COLO829 (cell line): ENCODE results near the gene GSN.

Experiments
- DNase-seq: peaks from one replicate; pipeline ENCODE4 v3.0.0; 2012; ENCODE audit warnings: low spot score

The GSN gene

GRCh38 chr9:121273064-121273775, 5.3 kb downstream of the GSN start:
- no peak for DNase-seq

GRCh38 chr9:121274851-121275250, 6.9 kb downstream of the GSN start:
- no peak for DNase-seq

GRCh38 chr9:121275781-121276658, 8.1 kb downstream of the GSN start:
- DNase-seq, result no peak

GRCh38 chr9:121277026-121277425, 9.1 kb downstream of the GSN start:
- no peak for DNase-seq

GRCh38 chr9:121277518-121278295, 9.7 kb downstream of the GSN start:
- no peak for DNase-seq

- peak; percentile 90 for DNase-seq
These were observed 10.7 kb downstream of the GSN start for GRCh38 chr9:121278477-121279261.

GRCh38 chr9:121279776-121280388, 11.9 kb downstream of the GSN start:
- DNase-seq, result no peak

- no peak for DNase-seq
These were observed 13.0 kb downstream of the GSN start for GRCh38 chr9:121280715-121281613.

- DNase-seq, result no peak
These were observed 13.8 kb downstream of the GSN start for GRCh38 chr9:121281614-121282276.

- no peak for DNase-seq
These were observed 14.5 kb downstream of the GSN start for GRCh38 chr9:121282277-121283079.

GRCh38 chr9:121283080-121283398, 15.1 kb downstream of the GSN start:
- no peak for DNase-seq

- DNase-seq, result no peak
These were observed 16.1 kb downstream of the GSN start for GRCh38 chr9:121283856-121284732.

GRCh38 chr9:121284733-121285451, 16.9 kb downstream of the GSN start:
- no peak for DNase-seq

- no peak for DNase-seq
These were observed 18.1 kb downstream of the GSN start for GRCh38 chr9:121285835-121286687.

GRCh38 chr9:121286688-121286972, 18.7 kb downstream of the GSN start:
- DNase-seq, result no peak

- DNase-seq, result peak; percentile 96
These were observed 19.2 kb downstream of the GSN start for GRCh38 chr9:121286973-121287741.
